Fibroblast of villous mesenchyme (primary cell): ENCODE data around the gene SLC44A1. TPM values are rescaled to one million over a fixed set of nuclear protein-coding genes. Genes with fewer than 3 reads are reported as not detected.
A peak's percentile ranks its signal among the peaks of the same experiment; 100 is the strongest.

Experiments used
- DNase-seq: peaks from one replicate; pipeline ENCODE4 v3.0.0-alpha.2; 2010; ENCODE audit warnings: low read depth
- H3K4me3 ChIP-seq: 2 replicates; pipeline ENCODE4 v1.5.1; 2011; ENCODE audit warnings: low read depth, mild to moderate bottlenecking, low read length
- total RNA-seq: library from RNA; depleted of rRNA; stranded (reverse); fragments of >200 nt; gene quantifications from 2 replicates; pipeline ENCODE4 v1.2.3, GENCODE V29; 2012
- TF ChIP-seq, protein P1 (sequence below): IDR thresholded peaks from 2 replicates; pipeline ENCODE4 v1.5.1; 2012; ENCODE audit warnings: low read depth, mild to moderate bottlenecking, low read length; ENCODE audit not compliant: insufficient read depth

Gene SLC44A1
- total RNA-seq, 1 donor = 37.1 TPM

DNA sequence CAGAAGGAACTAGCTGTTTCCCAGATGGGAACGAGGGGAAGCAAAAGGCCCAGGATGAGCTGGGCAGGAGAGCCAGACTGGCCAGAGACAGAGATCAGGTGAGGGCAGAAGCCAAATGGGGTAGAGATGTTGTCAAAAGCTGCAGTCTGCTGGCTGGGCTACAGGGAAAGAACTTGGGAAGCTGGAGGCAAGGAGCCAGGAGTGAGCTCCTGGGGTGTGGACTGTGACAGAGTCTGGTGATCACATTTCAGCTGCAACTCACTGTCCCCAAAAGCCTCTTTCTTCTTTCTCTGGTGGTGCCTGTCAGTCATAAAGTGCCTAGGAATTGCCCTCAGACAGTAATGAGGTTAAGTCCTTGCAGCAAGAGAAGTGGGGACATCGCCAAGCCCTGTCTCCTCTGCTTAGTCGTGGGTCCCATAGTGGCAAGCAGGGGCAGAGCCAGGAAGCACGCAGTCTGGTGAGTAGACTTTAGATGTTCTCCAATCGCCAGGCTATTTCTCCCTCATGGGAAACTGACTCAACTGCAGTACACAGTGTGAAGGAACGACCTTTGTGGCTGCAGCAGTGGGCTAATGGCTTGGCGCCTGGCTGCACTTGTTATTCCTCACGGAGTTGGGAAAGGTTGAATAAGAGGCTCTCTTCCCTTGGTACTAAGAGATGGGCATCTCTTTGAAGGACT is 200.9 kb downstream of the SLC44A1 start:
- TF ChIP-seq, protein P1, sequence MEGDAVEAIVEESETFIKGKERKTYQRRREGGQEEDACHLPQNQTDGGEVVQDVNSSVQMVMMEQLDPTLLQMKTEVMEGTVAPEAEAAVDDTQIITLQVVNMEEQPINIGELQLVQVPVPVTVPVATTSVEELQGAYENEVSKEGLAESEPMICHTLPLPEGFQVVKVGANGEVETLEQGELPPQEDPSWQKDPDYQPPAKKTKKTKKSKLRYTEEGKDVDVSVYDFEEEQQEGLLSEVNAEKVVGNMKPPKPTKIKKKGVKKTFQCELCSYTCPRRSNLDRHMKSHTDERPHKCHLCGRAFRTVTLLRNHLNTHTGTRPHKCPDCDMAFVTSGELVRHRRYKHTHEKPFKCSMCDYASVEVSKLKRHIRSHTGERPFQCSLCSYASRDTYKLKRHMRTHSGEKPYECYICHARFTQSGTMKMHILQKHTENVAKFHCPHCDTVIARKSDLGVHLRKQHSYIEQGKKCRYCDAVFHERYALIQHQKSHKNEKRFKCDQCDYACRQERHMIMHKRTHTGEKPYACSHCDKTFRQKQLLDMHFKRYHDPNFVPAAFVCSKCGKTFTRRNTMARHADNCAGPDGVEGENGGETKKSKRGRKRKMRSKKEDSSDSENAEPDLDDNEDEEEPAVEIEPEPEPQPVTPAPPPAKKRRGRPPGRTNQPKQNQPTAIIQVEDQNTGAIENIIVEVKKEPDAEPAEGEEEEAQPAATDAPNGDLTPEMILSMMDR = no peak
- H3K4me3 ChIP-seq = no peak overlapping the region
- DNase-seq = no peak

DNA sequence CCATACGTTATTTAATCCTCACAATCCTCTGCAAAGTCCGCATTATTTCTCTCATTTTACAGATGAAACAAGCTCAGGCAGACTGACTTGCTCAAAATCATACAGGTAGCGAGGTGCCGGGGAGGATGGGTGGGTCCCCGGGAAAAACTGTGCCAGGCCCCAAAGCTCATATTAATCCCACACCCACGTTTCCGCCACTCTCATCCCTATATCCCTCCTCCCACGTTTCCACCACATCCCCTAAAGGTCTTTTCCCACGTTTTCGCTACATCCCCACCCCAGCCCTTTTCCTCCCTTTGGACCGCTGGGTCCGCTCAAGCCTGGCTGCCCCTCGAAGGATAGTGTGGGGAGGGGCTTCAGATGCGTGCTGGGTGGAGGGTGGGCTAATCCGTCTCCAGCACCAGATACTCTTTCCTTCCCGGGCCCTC is 202.9 kb downstream of the SLC44A1 start:
- DNase-seq = no peak
- TF ChIP-seq, protein P1 = no peak
- H3K4me3 ChIP-seq = peak overlapping the region; percentile 86

DNA sequence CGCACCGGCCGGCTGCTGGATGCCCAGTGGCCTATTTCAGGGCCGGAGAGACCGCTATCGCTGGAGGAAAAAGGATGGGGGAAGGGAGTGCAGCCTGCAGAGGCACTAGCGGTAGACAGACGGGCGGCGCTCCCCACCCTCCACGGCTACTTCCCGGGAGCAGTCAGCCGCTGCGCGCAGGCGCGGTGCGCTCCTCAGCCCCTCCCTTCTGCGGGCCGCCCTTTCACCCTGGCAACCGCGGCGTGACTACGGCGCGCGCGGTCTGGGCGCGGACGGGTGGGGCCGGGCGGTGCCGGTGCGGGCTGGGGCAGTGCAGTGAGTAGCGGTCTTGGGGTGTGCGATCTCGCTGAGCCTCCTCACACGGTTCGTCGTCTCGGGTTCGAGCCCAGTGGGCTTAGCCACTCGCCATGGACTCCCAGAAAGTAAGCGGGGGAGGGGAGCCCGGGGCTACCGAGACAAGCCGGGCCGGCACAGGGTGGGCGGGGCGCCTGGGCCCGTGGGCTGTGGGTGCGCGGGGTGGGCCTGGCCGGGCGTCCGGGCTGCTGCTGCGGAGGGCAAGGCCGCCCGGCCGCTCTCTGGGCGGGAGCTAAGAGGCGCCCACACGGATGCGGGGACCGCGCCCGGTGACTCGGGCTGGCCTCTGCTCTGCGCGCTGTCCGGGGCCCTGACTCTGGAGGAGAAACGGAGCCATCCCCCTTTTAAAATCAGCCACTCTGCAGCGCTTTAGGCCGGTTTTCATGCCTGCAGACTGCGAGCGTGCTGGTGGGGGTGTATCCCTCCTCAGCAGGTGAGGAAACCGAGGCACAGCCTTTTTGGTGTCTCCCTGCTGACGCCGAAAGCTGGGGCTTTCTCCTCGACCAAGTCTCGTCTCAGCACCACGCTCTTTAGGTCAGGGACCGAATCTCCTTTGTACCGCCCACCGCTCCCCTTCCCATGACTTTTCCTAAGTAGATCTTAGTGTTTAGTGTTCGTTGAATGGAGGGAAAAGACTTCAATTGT is 203.7 kb downstream of the SLC44A1 start, which contains the start of gene FSD1L:
Gene FSD1L (plus strand): TSS at position 221 of the 999 bp plus-strand sequence. CDS start 187 bp downstream, at position 408.
- TF ChIP-seq, protein P1 = peak; percentile 41

GRCh38 chr9:105449081-105449480 is 204.6 kb downstream of the SLC44A1 start:
- DNase-seq = no peak
- TF ChIP-seq, protein P1 = no peak
- peak overlapping the region; percentile 86 for H3K4me3 ChIP-seq

More for the DNA sequence above, 203.7 kb downstream of the SLC44A1 start, which contains the start of gene FSD1L:
- DNase-seq = peak; percentile 94
- H3K4me3 ChIP-seq = peak within 1 kb of the TSS; percentile 86

DNA sequence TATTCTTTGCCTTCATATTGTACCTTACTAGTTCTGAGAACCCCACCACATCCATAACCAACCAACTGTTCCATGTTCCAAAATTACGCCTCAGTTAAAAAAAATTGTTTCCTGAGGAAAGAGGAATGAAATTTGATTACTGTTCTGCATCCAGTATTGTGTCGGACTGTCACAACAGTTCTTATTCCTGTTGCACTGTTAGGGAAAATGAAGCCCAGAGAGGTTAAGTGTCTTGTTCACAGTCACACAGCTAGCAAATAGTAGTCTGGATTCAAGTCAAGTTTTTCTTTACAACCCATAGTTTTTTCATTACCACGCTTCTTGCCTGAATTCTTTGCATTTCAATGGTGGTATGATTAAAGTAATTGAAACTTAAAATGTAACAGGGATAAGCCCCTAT is 207.7 kb downstream of the SLC44A1 start:
- DNase-seq = no peak
- TF ChIP-seq, protein P1 = no peak
- H3K4me3 ChIP-seq = no peak overlapping the region

GRCh38 chr9:105455836-105456475 is 211.5 kb downstream of the SLC44A1 start:
- no peak overlapping the region for H3K4me3 ChIP-seq
- DNase-seq = no peak
- TF ChIP-seq, protein P1 = no peak
